Chondrocyte (in vitro differentiated cells): Measurements from ENCODE around the gene FAM228A. TPM values are rescaled to one million over a fixed set of nuclear protein-coding genes. Genes with fewer than 3 reads are reported as not detected.

ENCODE experiments used
- DNase-seq: peaks from one replicate; pipeline ENCODE4 v3.0.0; 2021; ENCODE audit warnings: mixed read lengths, low spot score
- H3K27ac Mint-ChIP-seq: one replicate; pipeline ENCODE4 v1.8.0; 2021; ENCODE audit warnings: mild to moderate bottlenecking, moderate library complexity, mixed read lengths; ENCODE audit not compliant: unreplicated experiment
- H3K27me3 Mint-ChIP-seq: 2 replicates; pipeline ENCODE4 v1.8.0; 2021; ENCODE audit warnings: low read depth, mixed read lengths
- H3K36me3 Mint-ChIP-seq: 2 replicates; pipeline ENCODE4 v1.8.0; 2021; ENCODE audit warnings: low read depth, mixed read lengths
- H3K4me1 Mint-ChIP-seq: 2 replicates; pipeline ENCODE4 v1.8.0; 2021; ENCODE audit warnings: low read depth, mild to moderate bottlenecking, mixed read lengths
- H3K4me3 Mint-ChIP-seq: one replicate; pipeline ENCODE4 v1.8.0; 2021; ENCODE audit warnings: mild to moderate bottlenecking, moderate library complexity, mixed read lengths; ENCODE audit not compliant: unreplicated experiment
- H3K9me3 Mint-ChIP-seq: 2 replicates; pipeline ENCODE4 v1.8.0; 2021; ENCODE audit warnings: low read depth, mixed read lengths
- CTCF ChIP-seq: fragments of 200-600 bp; sonication (generic); IDR thresholded peaks from 2 replicates; pipeline ENCODE4 v1.5.0; 2021; ENCODE audit warnings: antibody characterized with exemption, mild to moderate bottlenecking, moderate library complexity
- total RNA-seq: library from RNA; stranded (reverse); gene quantifications from 3 replicates; pipeline ENCODE4 v1.2.1, GENCODE V29; 2021

The FAM228A gene
- total RNA-seq, 1 donor from 2014 or later: 0.22 TPM

DNA sequence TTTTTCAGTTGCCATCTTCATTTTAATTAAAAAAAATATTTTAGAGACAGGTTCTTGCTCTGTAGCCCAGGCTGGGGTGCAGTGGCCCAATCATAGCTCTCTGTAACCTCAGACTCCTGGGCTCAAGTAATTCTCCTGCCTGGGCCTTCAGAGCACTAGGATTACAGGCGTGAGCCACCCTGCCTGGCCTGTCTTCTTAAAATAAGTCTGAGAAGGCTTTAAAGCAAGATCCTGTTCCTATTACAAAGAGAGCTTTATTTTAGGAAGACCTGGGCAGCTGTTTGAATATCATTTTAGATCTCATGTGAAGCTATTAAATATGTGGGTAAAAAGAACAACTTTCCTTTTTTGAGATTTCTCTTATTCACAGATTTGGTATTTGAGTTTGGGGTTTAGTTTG is 1.5 kb downstream of the FAM228A start:
- no peaks in the 10 kb centered on the region for H3K27me3 Mint-ChIP-seq
- H3K9me3 Mint-ChIP-seq: peaks cover 4% of the 10 kb centered on the region
- H3K4me1 Mint-ChIP-seq: no peaks in the 10 kb centered on the region
- no peak for TF ChIP-seq CTCF
- H3K4me3 Mint-ChIP-seq: no peak overlapping the region
- no peak for DNase-seq
- H3K36me3 Mint-ChIP-seq: peaks cover 2% of the 10 kb centered on the region
- H3K27ac Mint-ChIP-seq: no peak overlapping the region

DNA sequence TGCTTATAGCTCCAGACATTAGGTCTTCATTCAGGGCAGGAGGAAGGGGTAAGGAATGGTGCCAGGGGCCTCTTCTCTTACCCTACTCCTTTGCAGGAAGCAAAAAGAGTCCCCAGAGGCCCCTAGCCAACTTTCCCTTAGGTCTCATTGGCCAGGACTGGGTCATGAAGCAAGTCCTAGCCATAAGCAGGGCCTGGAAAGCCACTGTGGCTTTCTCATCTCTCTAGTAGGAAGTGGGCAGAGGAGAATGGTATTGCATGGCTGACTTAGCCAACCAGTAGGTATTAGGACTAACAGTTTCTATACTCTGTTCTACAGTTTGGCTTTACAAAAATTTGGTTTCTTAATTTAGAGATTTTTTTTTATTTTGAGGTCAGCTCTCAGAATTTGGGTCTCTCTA is 4.8 kb downstream of the FAM228A start:
- H3K27me3 Mint-ChIP-seq: no peaks in the 10 kb centered on the region
- H3K4me1 Mint-ChIP-seq: no peaks in the 10 kb centered on the region
- no peak overlapping the region for H3K4me3 Mint-ChIP-seq
- DNase-seq: no peak
- no peaks in the 10 kb centered on the region for H3K9me3 Mint-ChIP-seq
- TF ChIP-seq CTCF: no peak
- no peaks in the 10 kb centered on the region for H3K36me3 Mint-ChIP-seq
- no peak overlapping the region for H3K27ac Mint-ChIP-seq

GRCh38 chr2:24181849-24182248 is 7.0 kb downstream of the FAM228A start:
- H3K4me3 Mint-ChIP-seq: no peak overlapping the region
- no peak for TF ChIP-seq CTCF
- DNase-seq: no peak
- H3K36me3 Mint-ChIP-seq: no peaks in the 10 kb centered on the region
- H3K27me3 Mint-ChIP-seq: no peaks in the 10 kb centered on the region
- H3K9me3 Mint-ChIP-seq: peaks cover under 1% of the 10 kb centered on the region
- H3K27ac Mint-ChIP-seq: no peak overlapping the region
- no peaks in the 10 kb centered on the region for H3K4me1 Mint-ChIP-seq

DNA sequence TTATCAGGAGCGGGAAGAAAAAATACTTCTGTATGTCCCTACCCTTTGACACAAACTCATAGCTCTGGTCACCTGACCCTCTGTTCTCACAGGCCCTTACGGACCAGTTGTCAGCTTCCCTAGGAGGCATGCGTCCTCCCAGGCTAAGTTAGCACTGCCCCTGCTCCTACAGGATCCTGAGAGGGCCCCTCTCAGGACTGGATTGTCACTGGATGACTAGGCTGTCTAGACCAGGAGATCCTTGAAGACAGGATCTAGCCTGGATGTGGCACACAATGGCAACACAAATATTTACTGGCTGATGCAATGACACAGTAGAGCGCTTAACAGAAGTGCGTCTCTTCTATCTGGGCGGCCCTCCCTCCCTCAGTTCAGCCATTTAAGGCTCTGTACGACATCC is 7.7 kb downstream of the FAM228A start:
- H3K27ac Mint-ChIP-seq: no peak overlapping the region
- no peaks in the 10 kb centered on the region for H3K4me1 Mint-ChIP-seq
- H3K36me3 Mint-ChIP-seq: peaks cover 4% of the 10 kb centered on the region

GRCh38 chr2:24183366-24184069 is 8.7 kb downstream of the FAM228A start:
- TF ChIP-seq CTCF: no peak
- DNase-seq: no peak
- no peak overlapping the region for H3K27ac Mint-ChIP-seq
- no peaks in the 10 kb centered on the region for H3K4me1 Mint-ChIP-seq
- H3K27me3 Mint-ChIP-seq: no peaks in the 10 kb centered on the region
- H3K4me3 Mint-ChIP-seq: no peak overlapping the region
- peaks cover 9% of the 10 kb centered on the region for H3K36me3 Mint-ChIP-seq
- H3K9me3 Mint-ChIP-seq: peaks cover 12% of the 10 kb centered on the region

More for the DNA sequence above, 7.7 kb downstream of the FAM228A start:
- Mint-ChIP-seq H3K27me3 (no peaks in the 10 kb centered on the region), H3K4me3 (no peak overlapping the region), H3K9me3 (peaks cover 7% of the 10 kb centered on the region)
- DNase-seq: no peak
- no peak for TF ChIP-seq CTCF
